Jurkat, Clone E6-1 (cell line): ENCODE data around the gene POU3F3.

ENCODE experiments used
- DNase-seq: peaks from one replicate; pipeline ENCODE4 v3.0.0-alpha.2; 2011; ENCODE audit warnings: low read depth, low spot score
- H3K4me3 ChIP-seq: 2 replicates; pipeline ENCODE4 v1.5.1; 2011; ENCODE audit warnings: mild to moderate bottlenecking, low read length, control low read depth, moderate library complexity

The POU3F3 gene

DNA sequence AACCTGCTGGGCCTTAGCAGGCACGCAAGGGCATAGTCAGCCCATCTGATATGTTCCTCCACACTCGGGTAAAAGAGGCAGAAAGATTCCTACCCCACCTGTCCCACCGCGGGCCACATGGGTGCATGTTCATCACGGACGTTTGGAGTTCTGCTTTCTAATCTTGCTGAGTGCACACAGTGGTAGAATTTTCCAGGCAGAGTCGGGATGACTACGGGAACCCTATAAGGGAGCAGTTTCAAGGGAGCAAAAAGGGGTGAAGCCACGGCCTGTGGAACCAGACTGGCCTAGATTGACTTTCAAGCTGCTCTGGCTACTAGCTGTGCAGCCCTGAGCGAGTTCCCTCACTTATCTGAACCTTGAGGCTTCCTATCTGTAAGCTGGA lies 36.8 kb downstream of the POU3F3 start:
- no peak for DNase-seq
- no peak overlapping the region for H3K4me3 ChIP-seq

DNA sequence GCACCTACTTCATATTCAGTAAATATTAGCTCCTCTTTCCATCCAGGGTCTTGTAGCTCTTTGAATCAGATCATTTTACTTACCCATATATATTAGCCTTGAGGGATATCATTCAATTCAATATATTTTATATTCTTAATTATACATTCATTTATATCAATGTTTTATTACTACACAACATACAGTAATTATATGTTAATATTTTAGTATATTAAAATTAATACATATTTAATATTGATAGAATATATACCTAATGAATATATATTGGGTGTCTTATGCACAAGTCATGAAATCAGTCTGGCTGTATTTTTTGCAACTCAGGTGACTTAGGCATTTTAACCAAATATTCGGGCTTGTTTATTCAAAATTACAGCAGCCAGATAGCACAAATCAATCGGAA lies 37.2 kb downstream of the POU3F3 start:
- H3K4me3 ChIP-seq: no peak overlapping the region
- no peak for DNase-seq

DNA sequence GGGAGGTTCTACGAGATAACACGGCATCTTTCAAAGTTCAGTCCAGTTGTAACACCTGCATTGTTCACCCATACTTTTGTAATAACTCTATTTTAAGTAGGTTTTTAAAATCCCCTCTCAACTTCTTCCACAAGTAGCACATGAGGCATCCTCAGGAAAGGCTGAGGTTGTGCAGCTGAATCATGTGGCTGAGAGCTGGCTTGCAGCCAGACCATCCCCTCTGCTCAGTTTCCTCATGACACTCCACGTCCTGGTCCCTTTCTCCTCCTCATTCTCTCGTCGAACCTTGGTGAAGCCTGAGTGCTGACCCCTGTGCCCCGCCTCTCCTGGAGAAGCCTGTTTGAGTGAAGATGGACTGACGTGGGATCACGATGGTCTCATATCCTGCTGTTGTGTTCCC lies 42.5 kb downstream of the POU3F3 start:
- DNase-seq: no peak
- no peak overlapping the region for H3K4me3 ChIP-seq

DNA sequence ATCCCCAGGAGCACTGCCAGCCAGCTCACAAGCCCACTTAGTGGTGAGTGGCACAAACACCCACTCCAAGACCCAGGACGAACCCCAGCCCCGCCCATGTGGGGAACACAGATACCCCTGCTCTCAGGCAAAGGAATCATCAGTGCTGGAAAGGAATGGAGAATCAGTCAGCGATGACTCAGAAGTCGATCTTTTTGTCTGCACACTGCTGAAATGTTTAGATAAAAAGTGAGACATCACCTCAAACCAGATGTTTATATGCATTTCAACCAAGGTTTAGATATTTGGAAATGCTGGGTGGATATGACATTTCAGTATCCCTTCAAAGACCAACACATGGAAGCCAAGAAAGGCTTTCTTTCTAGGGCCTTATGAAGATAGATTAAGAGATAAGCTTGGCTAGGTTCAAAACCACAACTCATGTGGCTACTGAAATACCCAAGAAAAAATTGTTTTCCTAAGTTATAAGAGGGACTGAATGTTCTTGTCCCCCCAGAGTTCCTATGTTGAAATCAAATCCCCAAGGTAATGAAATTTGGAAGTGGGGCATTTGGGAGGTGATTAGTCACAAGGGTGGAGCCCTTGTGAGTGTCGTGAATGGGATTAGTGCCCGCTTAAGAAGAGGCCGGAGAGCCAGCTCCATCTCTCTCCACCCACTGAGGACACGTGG lies 43.7 kb downstream of the POU3F3 start:
- no peak overlapping the region for H3K4me3 ChIP-seq
- no peak for DNase-seq

DNA sequence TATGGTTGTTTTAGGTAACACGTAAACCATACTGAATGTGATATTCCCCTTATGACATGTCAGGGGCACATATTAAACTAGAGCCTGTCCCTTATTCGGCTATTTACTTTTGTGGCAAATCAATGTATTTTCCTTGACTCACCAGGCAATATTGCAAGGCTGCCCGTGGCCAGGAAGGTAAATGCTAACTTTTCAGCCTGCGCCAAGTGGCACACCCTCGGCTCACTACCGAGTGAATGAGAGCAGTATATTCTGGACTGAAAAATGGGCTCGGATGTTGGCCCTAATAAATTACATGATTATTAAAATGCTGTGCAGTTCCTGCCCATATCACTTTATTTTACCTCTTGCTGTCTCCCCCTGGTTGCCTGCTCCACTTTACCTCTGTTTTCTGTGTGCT lies 46.7 kb downstream of the POU3F3 start:
- no peak for DNase-seq

DNA sequence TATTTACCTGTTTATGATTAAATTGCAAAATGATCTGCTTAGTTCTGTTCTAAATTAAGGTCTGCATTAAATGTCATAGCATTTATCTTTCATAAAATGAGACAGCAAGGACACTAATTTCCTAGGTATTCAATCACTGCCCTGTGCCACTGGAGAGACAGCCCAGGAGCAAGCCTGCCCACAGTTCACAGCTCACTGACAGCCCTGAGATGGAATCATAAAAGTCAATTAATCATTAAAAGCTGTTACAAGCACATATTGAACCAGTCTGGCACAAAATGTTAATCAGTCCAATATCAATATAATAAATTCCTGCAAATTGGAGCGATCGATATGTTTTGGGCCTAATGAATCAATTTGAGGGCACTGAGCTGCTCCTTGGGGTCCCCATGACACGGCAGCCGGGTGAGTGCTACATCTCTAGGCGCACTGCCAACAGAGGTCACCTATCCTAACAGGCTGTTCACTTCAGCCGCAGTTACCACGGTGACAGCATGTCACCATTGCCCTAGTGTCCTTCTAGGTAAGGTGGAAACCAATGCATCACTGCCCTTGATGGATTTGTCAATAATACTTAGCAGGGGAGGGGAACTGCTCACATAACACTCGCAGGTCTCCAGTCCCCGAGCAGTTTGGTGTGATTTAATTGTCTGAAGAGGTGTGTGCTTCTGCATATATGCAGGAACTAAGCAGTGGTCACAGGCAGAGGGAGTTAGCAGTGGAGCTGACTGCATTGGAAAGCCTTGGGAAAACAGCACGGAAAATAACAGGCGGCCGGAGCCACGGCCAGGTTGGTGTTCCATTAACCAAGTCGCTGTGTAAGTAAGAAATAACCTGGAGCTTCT lies 47.3 kb downstream of the POU3F3 start:
- no peak for DNase-seq
- H3K4me3 ChIP-seq: no peak overlapping the region

More for the DNA sequence above, 46.7 kb downstream of the POU3F3 start:
- H3K4me3 ChIP-seq: no peak overlapping the region

DNA sequence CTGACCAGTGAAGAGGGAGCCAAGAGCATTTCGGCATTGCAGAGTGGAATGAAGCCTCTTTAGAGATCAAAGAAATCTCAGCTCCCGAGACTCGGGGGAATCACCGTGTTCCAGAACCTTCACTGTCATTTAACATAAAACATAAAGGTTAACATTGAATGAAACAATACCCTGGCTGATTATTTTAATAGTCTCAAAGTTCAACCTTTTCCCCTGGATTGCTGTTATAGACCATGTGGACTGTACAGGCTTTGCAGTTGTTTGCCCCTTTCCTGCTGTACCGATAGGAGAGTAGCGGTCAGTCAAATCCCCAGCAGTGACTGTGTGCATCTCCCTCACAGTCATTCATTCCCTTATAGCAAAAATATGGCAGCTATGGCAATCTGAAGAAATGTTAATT lies 48.4 kb downstream of the POU3F3 start:
- no peak overlapping the region for H3K4me3 ChIP-seq
- DNase-seq: no peak
